ENCODE data around the gene RPL36. TPM values are rescaled to one million over a fixed set of nuclear protein-coding genes. Genes with fewer than 3 reads are reported as not detected.

Gene RPL36
- total and polyA plus RNA-seq, 9 of the 15 experiments (the other 6 are each of a cell fraction or from before 2014, with no cell fraction given): 350 to 3,412 (median 1,507) TPM

- TF ChIP-seq ZBTB40 (IDR thresholded peaks at IDR 0.05) (no peak), ZBTB40 (CRISPR knock-in tag; IDR thresholded peaks at IDR 0.05) (no peak), NR3C1 (CRISPR knock-in tag; IDR thresholded peaks at IDR 0.05) (peak; percentile 61; the same call in 1 of the 2 replicates), NELFE (IDR thresholded peaks at IDR 0.05; ENCODE audit: insufficient read depth, insufficient read length) (no peak), CEBPZ (IDR thresholded peaks at IDR 0.05; ENCODE audit: borderline replicate concordance, low read depth, low read length) (no peak), ZNF436 (CRISPR knock-in tag; IDR thresholded peaks at IDR 0.05) (0 out of 2 replicates have a peak, but pooled peaks have one; percentile 30), NR2C1 (IDR thresholded peaks at IDR 0.05) (no peak), NR2C1 (tag; IDR thresholded peaks at IDR 0.05) (no peak), ZNF764 (CRISPR knock-in tag; IDR thresholded peaks at IDR 0.05; ENCODE audit: low read depth) (no peak), MTA1 (IDR thresholded peaks at IDR 0.05; ENCODE audit: borderline replicate concordance) (no peak), MECOM (CRISPR knock-in tag; IDR thresholded peaks at IDR 0.05) (no peak), TEAD1 (CRISPR knock-in tag; IDR thresholded peaks at IDR 0.05) (0 out of 4 replicates have a peak, but pooled peaks of 1 of the 2 experiments have one; percentile 4), KLF6 (CRISPR knock-in tag; IDR thresholded peaks at IDR 0.05; ENCODE audit: borderline replicate concordance) (no peak), NBN (IDR thresholded peaks at IDR 0.05; ENCODE audit: low read depth) (0 out of 2 replicates have a peak, but pooled peaks have one; percentile 4)
These were observed 2.5 kb upstream of the RPL36 start (continued) for GRCh38 chr19:5687360-5688198.

Measured in K562 (cell line).